Bronchial epithelial cell (primary cell): ENCODE measurements around the gene FBXO27. TPM values are rescaled to one million over a fixed set of nuclear protein-coding genes. Genes with fewer than 3 reads are reported as not detected.

ENCODE experiments used
- DNase-seq: peaks from one replicate; pipeline ENCODE4 v3.0.0-alpha.2; 2010; ENCODE audit warnings: low read depth
- FAIRE-seq: peaks from 2 replicates; lab custom pipeline; 2011; peaks lifted over from hg19 to GRCh38; lab: Jason Lieb, UNC
- H3K27me3 ChIP-seq: 2 replicates; pipeline ENCODE4 v1.5.1; 2011; ENCODE audit warnings: low read length; ENCODE audit not compliant: control insufficient read depth, insufficient read depth
- H3K36me3 ChIP-seq: 2 replicates; pipeline ENCODE4 v1.5.1; 2011; ENCODE audit warnings: low read length; ENCODE audit not compliant: control insufficient read depth, insufficient read depth
- H3K4me3 ChIP-seq: 2 replicates; pipeline ENCODE4 v1.5.1; 2011; ENCODE audit warnings: mild to moderate bottlenecking, low read depth, low read length, control low read depth
- total RNA-seq: library from RNA; depleted of rRNA; stranded (reverse); fragments of >200 nt; gene quantifications from 2 replicates; pipeline ENCODE4 v1.2.1, GENCODE V29; 2014
- TF ChIP-seq, protein P1 (sequence below): IDR thresholded peaks from 2 replicates; pipeline ENCODE4 v1.5.1; 2011; ENCODE audit warnings: mild to moderate bottlenecking, moderate library complexity, low read length, control low read depth, inconsistent platforms; ENCODE audit not compliant: insufficient read depth, severe bottlenecking

Gene FBXO27
- total RNA-seq, 1 donor from 2014 or later: 5.3 TPM

DNA sequence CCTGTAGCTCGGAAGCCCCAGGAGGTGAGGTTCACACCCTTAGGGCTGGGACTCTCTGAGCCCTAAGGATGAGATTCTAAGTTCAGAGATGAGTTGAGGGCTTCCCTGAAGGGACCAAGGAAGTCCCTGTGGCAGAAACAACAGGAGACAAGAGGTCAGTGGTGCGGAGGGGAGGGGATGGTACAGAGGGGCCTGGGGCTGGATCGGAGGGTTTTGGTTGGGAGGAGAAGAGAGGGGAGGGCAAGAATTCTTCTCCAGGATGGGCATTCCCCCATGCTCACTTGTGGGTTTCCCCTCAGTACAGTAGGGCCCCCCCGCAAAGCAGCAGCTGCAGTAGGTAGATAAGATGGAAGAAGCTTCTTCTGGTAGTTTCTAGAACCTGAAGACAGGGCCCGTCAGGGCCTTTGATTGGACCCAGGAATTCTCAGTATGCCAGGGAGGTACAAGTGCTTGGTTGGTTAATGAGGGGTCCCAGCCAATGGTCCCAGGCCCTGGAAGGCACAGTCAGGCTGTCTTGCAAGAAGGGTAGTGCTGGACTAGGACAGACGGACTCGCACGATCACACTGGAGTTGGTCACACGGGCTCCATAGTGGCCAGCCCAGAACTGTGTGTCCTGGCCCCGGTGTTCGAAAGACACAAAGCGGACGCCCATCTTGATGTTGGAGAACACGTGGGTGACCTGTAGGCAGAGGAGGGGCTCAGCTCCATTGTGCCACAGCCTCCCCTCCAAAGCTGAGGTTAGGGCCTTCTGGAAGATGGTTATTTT, 7.3 kb downstream of the FBXO27 start:
- Histone ChIP-seq H3K36me3 (no peaks in the 10 kb centered on the region), H3K27me3 (no peaks in the 10 kb centered on the region), H3K4me3 (no peak overlapping the region)
- TF ChIP-seq, protein P1, sequence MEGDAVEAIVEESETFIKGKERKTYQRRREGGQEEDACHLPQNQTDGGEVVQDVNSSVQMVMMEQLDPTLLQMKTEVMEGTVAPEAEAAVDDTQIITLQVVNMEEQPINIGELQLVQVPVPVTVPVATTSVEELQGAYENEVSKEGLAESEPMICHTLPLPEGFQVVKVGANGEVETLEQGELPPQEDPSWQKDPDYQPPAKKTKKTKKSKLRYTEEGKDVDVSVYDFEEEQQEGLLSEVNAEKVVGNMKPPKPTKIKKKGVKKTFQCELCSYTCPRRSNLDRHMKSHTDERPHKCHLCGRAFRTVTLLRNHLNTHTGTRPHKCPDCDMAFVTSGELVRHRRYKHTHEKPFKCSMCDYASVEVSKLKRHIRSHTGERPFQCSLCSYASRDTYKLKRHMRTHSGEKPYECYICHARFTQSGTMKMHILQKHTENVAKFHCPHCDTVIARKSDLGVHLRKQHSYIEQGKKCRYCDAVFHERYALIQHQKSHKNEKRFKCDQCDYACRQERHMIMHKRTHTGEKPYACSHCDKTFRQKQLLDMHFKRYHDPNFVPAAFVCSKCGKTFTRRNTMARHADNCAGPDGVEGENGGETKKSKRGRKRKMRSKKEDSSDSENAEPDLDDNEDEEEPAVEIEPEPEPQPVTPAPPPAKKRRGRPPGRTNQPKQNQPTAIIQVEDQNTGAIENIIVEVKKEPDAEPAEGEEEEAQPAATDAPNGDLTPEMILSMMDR: no peak
- no peak for DNase-seq
- FAIRE-seq: no peak

DNA sequence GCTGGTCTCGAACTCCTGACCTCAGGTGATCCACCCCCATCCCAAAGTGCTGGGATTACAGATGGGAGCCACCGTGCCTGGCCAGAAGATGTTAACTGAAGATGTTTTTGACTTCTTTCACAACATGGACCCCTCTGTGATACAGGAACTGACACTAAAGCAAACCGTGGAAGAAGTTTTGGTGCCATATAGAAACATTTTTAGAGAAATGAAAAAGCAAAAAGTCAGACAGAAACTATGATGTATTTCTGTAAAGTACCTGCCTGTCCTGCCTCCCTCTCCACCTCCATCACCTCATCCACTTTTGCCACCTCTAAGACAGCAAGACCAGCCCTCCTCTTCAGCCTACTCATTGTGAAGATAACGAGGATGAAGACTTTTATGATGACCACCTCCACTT, 11.3 kb downstream of the FBXO27 start:
- H3K27me3 ChIP-seq: no peaks in the 10 kb centered on the region
- FAIRE-seq (no peak), DNase-seq (no peak)
- H3K4me3 ChIP-seq: no peak overlapping the region
- TF ChIP-seq, protein P1: no peak
- no peaks in the 10 kb centered on the region for H3K36me3 ChIP-seq

DNA sequence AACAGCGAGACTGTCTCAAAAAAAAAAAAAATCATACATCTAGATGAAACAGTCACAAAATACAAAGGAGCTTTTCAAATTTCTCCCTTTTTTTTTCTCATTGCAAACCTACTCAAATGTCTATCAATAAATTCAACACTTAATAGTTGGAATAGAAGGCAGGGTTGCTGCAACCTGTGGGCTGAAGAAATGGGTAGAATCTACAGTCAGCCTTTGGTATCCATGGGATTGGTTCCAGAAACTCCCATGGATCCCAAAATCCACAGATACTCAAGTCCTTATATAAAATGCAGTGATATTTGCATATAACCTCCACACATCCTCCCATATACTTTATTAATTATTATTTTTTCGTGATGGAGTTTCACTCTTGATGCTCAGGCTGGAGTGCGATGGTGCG, 14.7 kb downstream of the FBXO27 start:
- Histone ChIP-seq H3K36me3 (no peaks in the 10 kb centered on the region), H3K4me3 (no peak overlapping the region), H3K27me3 (no peaks in the 10 kb centered on the region)
- FAIRE-seq (no peak), DNase-seq (no peak)
- TF ChIP-seq, protein P1: no peak

DNA sequence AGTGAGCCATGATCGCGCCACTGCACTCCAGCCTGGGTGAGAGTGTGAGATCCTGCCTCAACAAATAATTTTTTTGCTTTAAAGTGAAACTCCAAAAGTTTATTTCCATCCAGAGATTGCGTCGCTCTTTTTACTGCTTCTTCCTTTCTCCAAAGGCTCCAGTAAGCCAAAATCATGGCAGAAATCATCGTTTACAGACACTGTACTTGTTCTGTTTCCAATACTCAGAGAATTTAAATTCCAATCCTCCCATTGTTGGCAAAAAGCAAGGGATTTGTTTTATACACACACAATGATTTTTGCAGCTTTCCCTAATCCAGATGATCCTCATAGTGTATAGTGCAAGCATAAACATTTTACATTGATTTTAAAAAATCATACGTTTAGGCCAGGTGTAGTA, 15.3 kb downstream of the FBXO27 start:
- TF ChIP-seq, protein P1: no peak
- FAIRE-seq: no peak

DNA sequence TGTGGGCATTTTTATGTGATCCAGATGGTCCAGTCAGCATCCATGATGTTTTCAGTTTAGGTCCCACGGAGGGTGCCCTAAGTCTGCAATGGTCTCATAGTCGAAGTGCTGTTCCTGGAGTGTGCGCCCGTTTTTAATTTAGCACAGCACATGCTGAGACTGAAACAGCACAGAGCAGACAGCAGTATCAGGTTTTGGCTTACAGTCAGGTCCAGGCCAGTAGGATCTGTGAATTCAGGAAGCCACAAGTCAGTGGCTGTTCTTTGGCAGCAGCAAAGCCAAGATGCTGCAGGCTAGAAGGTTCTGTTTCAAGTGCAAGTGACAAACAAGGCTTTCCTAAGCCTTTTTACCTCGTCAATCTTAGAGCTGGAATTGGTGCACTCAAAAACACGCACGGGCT, 18.3 kb downstream of the FBXO27 start:
- TF ChIP-seq, protein P1: no peak
- no peak for FAIRE-seq
- H3K27me3 ChIP-seq: no peaks in the 10 kb centered on the region

More for the DNA sequence above, 15.3 kb downstream of the FBXO27 start:
- Histone ChIP-seq H3K36me3 (no peaks in the 10 kb centered on the region), H3K27me3 (no peaks in the 10 kb centered on the region), H3K4me3 (no peak overlapping the region)
- no peak for DNase-seq

More for the DNA sequence above, 18.3 kb downstream of the FBXO27 start:
- no peak overlapping the region for H3K4me3 ChIP-seq
- DNase-seq: no peak
- H3K36me3 ChIP-seq: no peaks in the 10 kb centered on the region
